Heart left ventricle (tissue), 13 donors: Measurements from ENCODE around the gene ARHGAP23.

Experiments
- CTCF ChIP-seq, 12 donors: fragments of 200-600 bp; sonication (generic) in 4 of 12; IDR thresholded peaks; one replicate each; pipeline versions ENCODE4 v1.5.0 to v1.8.0; 2018 to 2022; ENCODE audit warnings: antibody characterized with exemption in 12 of 12, mild to moderate bottlenecking in 5 of 12
- POLR2A ChIP-seq, 2 donors: fragments of 450-650 bp; IDR thresholded peaks; one replicate each; pipeline ENCODE4 v1.6.1; 2017; ENCODE audit warnings: antibody characterized with exemption in 2 of 2, mild to moderate bottlenecking in 2 of 2, moderate library complexity in 2 of 2
- donor health status: ischemic (EF 13 %, LVEDD 7.1; RV severe dilation, severe dysfunction).
- donor health status: DM: no; HTN: yes; CAD: no.
- donor health status: DM: no; HTN: no; CAD: no.
- donor health status: ischemic (EF 25% LVEDD 6.9; RV normal size, moderate dysfunction).
- donor health status: ischemic (EF 25% LVEDD 5.7; RV mildly dilated, moderate dysfunction).
- donor health status: ischemic (EF 35%, LVEDD 5.7; RV mildly dilated, moderate dysfunction).
- donor health status: nonischemic (EF 11% LVEDD 7.7; RV severe dilation, severe dysfunction).
- donor health status: DM: yes; HTN: yes; CAD: no.
- donor health status: PGD.
- donor health status: ischemic (EF 29% LVEDD 5.4; RV normal size, mild dysfunction).
- donor health status: nonischemic (EF 23%, LVEDD 6.1; RV moderate dilation, normal function).

DNA sequence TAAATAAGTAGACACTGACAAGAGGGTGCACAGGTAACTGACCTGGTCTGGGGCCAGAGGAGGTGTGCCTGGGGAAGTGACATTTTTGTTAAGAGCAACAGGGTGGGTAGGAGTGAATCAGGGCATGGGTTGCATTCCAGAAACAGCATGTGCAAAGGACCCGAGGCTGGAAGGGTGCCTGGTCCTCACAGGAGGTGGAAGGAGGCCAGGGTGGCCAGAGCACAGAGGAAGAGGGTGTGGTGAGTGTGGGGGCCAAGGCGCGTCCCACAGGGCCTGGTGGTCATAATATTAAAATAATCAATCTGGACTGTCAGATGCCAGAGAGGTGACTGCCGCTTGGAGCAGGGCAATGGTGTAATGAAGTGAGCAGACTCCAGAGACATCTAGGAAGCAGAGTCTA, 14.3 kb downstream of the ARHGAP23 start:
- TF ChIP-seq CTCF (IDR thresholded peaks at IDR 0.05) = no peak
- no peak for TF ChIP-seq POLR2A (IDR thresholded peaks at IDR 0.05)
